HG02571 (cell line): ENCODE data around the gene ACSF2.
"Not testable (repeated sequence)": the region's sequence is repeated elsewhere in the genome, so short reads cannot be mapped to it uniquely, and the experiment has no call there.

Experiments used
- ATAC-seq: cut with Tn5 transposase; IDR thresholded peaks from one replicate; pipeline ENCODE4 v1.9.1; 2021; ENCODE audit warnings: mild to moderate bottlenecking, moderate library complexity; ENCODE audit not compliant: unreplicated experiment

Gene ACSF2

DNA sequence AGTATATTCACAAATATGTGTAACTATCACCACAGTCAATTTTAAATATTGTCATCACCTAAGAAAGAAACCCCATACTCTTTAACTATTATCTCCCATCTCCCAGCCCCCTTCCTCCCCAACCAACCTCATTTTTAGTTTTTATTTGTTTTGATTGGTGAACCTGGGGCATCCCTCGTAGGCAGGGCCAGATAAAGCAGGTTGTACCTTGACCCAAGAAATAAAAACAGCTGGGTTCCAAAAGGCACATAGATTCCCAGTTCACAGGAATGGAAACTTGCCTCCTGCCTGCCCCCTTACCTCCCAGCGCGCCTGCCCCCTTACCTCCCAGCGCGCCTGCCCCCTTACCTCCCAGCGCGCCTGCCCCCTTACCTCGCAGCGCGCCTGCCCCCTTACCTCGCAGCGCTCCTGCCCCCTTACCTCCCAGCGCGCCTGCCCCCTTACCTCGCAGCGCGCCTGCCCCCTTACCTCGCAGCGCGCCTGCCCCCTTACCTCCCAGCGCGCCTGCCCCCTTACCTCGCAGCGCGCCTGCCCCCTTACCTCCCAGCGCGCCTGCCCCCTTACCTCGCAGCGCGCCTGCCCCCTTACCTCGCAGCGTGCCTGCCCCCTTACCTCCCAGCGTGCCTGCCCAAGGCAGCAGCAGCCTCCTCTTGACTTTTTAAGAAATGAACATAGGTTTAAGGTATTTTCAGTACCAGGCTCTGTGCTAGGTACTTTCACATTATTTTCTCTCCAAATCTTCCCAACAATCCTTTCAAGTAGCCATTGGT, 49.9 kb downstream of the ACSF2 start:
- not testable (repeated sequence) for ATAC-seq

DNA sequence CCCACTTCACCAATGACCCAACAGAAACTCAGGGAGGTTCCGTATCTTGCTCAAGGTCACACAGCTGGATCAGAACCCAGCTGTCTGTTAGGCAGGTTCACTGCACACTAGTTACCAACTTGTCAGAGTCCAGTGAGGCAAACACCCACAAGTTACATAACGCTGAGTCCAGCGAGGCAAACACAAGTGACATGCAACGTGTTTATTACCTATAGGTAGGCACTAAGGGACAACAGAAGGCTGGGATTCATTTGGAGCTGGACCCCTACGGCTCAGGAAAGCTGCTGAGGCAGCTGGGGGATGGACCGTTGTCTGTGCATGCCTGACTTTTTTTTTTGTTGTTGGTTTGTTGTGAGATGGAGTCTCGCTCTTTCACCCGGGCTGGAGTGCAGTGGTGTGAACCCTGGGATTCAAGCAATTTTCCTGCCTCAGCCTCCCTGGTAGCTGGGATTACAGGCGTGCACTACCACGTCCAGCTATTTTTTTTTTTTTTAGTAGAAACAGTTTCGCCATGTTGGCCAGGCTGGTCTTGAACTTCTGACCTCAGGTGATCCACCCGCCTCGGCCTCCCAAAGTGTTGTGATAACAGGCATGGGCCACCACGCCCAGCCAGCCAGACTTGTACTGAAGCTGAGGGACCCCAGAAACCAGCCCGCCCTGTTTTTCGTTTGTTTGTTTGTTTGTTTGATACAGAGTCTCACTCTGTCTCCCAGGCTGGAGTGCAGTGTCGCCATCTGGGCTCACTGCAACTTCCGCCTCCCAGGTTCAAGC, 50.7 kb downstream of the ACSF2 start:
- no peak for ATAC-seq

DNA sequence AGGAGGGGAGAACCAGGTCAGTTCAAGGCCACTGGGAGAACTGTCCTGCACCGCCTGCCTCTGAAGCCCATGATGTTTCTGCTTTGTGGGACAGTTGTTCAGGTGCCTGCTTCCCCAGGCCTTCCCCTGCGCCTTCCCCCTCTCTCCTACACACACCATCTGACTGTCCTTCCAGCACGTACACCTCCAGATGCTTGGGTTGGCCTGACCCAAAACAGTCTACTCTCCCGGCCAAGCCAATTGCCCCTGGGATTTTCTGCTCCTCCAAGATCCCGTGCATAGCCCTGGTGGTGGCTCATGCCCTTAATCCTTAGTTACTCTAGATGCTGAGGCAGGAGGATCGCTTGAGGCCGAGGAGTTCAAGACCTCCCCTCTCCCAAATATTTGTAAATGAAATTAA, 52.0 kb downstream of the ACSF2 start:
- ATAC-seq = no peak

DNA sequence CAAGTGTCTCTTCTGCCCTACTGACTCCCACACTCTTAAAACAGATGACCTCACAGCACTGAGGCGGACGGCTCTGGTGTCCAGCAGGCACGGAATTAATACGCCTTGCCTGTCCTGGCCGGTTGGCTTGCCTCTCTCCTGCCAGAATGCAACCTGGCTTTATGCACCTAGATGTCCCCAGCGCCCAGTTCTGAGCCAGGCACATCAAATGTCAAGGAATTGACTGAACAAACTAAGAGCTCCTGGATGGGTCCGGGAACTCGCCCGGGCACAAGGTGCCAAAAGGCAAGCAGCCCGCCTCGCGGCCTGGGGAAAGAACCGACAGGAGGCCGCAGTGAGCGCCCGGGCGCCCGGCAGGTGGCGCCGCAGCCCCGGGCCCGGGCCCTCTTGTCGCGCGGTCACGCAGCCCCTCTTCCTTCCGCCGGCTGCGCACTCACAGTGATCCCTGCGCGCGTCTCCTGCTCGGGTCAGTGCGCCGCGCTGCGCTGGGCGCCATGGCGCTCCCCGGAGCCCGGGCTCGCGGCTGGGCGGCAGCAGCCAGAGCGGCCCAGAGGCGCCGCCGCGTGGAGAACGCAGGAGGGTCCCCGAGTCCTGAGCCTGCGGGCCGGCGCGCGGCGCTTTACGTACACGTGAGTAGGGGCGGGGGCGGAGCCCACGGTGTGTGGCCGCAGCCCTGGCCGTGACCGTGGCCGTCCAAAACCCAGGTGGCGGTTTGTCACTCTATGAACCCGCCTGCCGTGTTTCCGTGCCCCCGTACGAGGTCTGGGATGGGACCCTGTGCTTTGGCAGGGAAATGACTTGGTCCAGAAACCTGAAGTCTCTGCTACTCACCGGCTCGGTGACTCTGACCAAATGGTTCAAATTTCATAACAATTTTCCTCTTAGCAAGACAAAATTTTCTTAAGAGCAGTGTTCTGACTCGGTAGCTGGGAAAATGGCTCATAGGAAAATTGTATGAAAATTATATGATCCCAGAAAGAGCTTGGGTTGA, 52.7 kb downstream of the ACSF2 start, which contains the start of gene RSAD1:
TSS of gene RSAD1 (plus strand) at position 470 of the 991 bp plus-strand sequence. CDS start at position 495, 25 bp downstream.
- ATAC-seq = peak; percentile 81

DNA sequence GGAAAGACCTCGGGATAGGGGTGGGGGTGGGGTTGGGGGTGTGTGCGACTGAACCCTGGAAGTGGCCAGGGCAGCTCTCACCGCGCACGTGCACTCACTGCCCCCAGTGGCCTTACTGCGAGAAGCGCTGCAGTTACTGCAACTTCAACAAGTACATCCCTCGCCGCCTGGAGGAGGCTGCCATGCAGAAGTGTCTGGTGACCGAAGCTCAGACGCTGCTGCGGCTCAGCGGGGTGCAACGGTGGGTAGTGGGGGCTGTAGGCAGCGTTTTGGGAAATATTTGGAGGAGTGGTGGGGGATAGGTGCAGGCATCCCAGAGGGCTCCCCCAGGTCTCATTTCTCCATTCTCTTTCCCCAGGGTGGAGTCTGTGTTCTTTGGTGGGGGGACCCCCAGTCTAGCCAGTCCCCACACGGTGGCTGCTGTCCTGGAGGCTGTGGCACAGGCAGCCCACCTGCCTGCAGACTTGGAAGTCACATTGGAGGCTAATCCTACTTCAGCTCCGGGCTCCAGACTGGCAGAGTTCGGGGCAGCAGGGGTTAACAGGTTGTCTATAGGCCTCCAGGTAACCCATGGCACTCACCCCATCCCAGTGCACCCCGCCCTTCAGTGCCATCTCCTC, 53.6 kb downstream of the ACSF2 start:
- no peak for ATAC-seq

DNA sequence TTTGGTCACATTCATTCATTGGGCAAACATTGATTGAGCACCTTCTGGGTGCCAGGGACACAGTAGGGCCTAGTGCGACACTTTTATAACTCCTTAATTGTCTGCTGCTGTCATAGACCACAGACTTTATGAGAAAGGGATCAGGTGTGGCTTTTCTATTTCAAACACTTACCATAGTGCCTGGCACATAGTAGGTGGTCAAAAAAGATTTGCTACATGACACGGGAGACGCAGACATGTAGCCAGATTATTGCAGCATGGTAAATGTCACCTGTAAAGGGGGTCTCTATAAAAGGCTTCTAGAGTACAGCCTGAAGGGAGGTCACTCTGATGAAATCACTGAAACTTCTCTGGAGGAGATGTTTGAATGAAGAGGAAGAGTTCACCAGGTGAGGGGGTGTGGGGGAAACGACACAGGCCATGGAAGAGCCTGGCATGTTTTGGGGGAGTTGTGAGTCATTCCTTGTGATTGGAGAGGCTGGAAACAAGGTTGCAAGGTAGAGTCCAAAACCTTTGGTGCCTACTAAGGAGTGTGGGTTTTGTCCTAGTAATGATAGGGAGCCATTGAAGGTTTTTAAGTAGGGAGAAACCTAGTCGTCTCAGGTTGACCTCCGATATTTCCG, 54.2 kb downstream of the ACSF2 start:
- ATAC-seq = no peak

DNA sequence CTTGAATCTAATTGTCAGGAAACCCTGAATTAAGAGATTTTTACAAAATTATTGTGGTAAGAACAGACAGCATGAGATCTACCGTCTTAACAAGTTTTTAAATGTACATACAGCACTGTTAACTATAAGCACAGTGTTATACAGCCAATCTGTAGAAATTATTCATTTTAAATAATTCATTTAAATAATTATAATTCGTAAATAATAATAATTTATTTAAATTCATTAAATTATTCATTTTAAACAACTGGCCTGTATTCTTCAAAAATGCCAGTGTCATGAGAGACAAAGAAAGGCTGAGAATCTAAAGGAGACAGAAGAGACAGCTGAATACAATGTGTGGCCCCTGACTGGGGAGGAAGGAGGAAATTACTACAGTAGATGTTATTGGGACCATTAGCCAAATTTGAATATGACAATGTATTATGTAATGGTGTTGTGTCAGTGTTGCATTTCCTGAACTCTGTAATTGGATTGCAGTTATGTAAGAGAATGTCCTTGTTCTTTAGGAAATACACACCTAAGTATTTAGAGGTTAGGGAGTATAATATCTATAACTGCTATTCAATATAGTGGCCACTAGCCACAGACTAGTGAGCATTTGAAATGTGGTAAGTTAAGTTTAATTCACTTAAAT, 55.0 kb downstream of the ACSF2 start:
- no peak for ATAC-seq

DNA sequence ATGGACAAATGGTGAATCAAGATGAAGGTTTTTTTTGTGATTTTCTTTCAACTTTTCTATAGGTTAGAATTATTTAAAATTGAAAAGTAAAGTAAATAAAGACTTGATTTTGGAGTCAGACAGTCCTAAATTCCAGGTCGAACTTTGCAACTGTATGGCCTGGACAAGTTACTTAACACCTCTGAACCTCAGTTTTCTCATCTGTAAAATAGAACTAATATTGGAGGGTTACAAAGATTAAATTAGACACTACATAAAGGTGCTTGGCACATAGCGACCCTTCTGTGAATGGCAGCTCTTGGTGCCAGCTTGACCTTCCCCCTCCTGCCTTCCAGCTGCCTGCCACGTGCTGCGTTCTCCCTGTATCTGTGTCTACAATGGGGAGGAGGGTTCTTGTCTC, 55.6 kb downstream of the ACSF2 start:
- ATAC-seq = no peak

DNA sequence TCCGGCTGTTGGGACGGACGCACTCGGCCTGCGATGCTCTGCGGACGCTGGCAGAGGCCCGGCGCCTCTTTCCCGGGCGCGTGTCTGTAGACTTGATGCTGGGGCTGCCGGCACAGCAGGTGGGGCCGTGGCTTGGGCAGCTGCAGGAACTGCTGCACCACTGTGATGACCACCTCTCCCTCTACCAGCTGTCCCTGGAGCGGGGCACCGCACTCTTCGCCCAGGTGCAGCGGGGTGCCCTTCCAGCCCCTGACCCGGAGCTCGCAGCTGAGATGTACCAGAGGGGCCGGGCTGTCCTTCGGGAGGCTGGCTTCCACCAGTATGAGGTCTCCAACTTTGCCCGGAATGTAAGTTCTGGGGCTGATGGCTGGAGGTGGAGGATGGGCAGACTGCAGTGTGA, 56.1 kb downstream of the ACSF2 start:
- ATAC-seq = no peak

DNA sequence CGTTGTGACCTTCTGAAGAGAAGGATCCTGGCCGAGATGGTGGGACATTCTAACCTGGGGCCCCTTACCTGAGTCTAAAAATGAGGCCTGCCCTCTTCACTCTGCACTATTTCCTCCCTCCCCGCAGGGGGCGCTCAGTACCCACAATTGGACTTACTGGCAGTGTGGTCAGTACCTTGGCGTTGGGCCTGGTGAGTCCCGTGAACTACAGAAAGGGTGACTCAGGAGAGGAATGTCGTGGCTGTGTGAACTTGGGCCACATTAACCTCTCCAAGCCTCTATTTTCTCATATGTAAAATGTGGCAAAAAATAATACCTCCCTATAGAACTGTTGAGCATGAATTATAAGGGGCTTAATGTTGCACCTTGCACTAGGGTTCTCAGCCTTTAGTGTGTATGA, 56.5 kb downstream of the ACSF2 start:
- ATAC-seq = no peak

DNA sequence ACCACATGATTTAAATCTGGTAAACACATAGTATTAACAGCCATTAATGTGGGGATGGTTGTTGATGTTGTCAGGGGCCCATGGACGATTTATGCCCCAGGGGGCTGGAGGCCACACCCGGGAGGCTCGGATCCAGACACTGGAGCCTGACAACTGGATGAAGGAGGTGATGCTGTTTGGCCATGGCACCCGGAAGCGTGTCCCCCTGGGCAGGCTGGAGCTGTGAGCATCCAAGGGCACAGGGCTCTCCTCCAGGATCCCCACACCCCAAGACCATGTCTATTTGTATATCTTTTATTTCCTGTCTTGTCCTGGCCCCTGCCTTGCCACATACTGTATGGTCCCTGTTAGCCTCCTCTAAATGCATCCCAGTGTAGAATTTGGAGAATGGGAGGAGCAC, 57.2 kb downstream of the ACSF2 start:
- ATAC-seq = no peak

DNA sequence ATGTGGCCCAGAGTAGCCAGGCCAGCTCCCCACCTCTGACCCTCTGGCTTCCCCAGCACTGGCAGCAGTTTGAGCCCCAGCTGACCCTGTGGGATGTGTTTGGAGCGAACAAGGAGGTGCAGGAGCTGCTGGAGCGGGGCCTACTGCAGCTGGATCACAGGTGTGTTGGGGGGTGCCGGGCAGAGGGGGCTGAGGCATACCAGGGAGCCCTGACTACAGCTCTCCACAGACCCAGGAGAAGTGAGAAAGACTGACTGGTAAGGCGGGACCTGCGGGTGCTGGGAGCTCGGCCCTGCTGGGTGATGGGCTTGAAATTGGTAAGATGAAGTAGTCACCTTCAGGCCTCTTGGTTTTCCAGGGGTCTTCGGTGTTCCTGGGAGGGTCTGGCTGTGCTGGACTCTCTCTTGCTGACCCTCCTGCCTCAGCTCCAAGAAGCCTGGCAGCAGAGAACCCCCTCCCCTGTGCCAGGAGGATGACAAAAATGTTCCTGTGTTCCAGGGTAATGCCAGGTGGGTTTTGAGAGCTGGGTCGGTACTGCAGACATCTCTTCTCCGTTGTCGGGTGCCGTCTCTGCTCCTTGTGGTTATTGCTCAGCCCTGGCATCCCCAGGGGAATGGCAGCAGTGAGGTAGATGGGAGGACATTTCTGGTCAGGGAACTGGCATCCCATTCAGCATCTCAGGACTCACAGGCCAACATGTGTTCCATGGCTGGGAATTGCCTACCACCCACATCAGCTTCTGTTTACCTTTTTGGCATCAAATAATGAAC, 58.6 kb downstream of the ACSF2 start:
- ATAC-seq = no peak

DNA sequence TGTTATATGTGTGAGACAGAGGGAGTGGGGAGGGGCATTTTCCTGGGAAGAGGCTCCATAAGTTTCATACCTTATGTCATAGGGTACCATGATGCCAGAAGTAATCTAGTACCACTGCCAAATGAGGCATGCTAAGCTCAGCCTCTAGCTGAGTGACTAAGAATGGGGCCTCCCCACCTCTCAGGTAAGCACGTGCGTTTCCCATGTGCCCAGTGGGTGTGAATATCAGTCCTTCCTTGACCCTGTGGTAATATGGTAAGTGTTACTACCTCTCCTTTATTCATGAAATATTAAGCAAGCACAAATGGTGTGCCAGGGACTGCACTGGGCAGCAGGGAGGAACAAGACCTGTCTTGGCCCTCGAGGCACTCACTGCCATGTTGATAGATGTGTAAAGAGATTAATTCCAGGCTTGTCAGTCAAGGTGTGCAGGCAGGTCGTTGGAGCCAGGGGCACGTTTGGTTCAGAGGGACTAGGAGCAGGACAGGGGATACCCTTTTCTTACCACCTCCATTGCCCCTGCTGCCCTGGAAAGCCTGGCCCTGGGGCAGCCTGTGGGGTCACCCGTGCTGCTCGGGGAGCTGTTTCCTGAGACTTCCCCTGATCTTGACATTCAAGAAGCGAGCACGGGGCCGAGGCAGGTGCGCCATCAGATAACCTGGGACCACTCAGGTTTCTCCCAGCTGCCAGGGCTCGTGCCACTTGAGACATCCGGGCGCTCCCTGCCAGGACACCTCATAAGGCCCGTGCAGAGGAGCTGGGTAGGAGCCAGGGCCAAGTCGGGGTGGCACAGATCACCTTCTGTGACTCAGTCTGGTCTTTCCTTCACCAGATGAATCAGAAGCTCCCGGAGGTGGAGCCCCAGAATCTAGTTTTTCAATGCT, 61.4 kb downstream of the ACSF2 start:
- no peak for ATAC-seq

DNA sequence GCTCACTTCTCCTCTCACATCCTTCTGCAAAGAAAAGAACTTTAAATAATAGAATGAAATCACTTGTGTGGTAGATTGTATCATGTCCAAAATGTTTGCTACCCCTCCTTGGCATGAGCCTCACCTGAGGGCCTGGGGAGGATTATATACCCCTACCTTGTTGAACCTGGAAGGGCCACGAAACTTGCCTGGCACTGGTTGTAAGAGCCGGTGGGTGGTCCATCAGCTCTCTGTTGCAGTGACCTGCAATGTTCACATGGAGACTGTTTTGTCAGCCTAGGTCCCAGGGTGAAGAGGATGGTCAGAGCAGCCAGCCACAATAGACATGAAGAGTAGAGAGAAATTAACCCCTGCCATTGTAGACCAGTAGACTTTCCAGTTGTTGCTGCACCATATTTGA, 62.9 kb downstream of the ACSF2 start:
- no peak for ATAC-seq

DNA sequence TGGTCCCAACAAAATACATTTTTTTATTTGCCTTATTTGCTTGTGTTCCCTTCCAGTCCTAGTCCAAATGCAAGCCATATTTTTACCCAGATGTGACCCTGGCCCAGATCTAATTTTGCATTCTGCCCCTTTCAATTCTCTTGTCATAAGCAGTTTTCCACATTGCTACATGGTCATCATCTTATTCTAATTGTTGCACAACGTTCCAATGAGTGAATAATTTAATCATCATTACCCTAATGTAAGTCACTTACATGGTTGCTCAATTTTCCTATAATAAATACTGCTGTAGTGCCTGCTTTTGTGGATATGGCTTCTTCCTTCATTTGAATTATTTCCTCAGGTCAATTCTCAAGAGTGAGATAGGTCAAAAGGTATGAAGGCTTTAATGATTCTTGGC, 65.5 kb downstream of the ACSF2 start:
- no peak for ATAC-seq

DNA sequence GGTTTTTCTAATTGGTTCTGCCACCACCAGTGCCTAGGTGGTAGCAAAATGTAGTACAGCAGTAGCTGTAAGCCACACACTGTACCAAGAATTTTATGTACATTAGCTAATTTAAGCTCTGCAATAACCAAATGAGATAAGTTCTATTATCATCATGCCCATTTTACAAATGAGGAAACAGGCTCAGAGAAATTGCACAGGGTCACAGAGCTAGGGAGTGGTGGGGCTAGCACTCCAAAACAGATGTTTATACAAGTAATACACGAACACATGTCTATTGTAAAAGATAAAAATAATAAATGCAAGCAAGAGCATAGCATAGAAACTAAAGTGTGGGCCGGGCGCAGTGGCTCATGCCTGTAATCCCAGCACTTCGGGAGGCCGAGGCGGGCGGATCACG, 66.2 kb downstream of the ACSF2 start:
- no peak for ATAC-seq

DNA sequence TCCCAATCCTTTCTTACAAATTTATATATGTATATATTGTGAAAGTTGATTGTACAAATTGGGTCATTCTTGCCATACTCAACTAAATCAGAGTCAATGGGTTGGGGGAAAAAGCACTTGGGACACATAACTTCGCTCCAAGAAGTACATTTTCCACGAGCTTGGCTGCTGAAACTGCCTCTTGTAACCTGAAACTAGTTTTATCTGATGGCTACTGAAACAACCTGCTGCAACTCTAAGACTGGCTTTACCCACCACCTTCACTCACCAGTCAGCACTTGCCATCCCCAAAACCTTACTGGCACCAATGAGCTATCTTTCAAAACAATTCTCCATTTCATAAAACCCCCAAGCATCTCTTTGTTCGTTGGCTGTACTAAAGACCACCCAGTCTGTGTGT, 67.7 kb downstream of the ACSF2 start:
- ATAC-seq = no peak

DNA sequence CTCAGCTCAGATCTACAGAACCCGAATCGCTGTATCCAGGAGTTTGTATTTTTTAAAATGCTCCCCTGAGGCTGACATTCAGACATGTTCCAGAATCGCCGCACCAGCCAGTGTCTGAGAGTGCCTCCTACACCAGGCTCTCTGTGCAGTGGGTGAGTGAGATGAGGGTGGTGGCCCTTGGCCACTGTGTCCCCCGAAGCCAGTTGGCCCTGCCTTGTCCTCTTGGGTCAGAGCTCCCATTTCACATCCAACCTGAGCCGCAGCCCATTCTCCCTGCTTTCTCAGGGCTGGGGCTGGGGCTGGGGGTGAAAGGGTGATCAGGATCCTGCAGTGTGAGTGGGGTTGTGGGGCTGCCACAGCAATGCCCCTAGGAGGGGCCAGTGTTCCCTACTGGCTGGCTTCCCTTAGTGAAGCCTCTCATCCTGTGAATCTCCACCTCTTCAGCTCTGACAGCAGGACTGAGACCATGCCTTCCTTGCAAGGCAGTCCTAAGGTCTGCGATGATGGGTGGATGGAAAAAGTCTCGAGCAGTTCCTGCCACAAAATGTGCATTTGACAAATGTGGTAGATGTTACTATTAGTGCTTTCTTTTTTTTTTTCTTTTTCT, 69.3 kb downstream of the ACSF2 start:
- no peak for ATAC-seq
